ENCODE results near the gene AMDHD2. TPM values are rescaled to one million over a fixed set of nuclear protein-coding genes. Genes with fewer than 3 reads are reported as not detected.
"Not testable (repeated sequence)": the region's sequence is repeated elsewhere in the genome, so short reads cannot be mapped to it uniquely, and the experiment has no call there.

AMDHD2 gene
- total RNA-seq, 1 donor, result 31.1 TPM

DNA sequence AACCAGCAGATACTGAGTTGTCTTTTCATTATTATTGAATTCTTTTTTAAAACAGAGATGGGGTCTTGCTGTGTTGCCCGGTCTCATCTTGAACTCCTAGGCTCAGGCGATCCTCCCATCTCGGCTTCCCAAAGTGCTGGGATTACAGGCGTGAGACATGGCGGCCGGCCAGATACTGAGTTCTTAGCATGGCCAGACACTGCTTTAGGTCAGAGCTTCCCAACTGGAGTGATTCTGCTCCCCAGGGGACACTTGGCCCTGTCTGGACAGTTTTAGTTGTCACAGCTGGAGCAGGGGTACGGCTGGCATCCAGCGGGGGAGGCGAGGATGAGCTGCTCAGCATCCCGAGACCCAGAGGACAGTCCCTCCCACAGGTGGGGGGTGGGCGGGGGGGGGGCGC lies 58.7 kb downstream of the AMDHD2 start:
- DNase-seq (ENCODE audit: low read depth), result not testable (repeated sequence)

DNA sequence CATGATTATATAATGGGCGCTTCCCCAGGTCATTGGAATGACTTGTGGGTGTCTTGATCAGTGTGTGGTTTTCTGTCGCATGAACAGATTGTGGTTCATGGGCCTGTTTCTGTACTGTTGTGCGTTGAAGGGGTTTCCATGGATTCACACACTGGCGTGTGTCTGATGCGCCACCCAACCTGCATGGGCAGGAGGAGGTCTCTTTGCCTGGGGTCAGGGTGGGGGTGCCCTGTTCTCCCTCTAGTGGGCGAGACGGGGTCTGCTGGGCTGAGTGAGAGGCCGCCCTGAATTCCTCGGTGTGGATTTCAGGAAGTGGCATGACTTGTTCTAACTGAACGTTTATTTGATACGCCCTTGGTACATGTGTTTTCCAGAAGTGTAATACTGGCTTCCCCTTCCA lies 60.0 kb downstream of the AMDHD2 start:
- DNase-seq (ENCODE audit: low read depth); H3K4me3 ChIP-seq (ENCODE audit: low read depth, low read length): not testable (repeated sequence)

More for the DNA sequence above, 58.7 kb downstream of the AMDHD2 start:
- H3K4me3 ChIP-seq (ENCODE audit: low read depth, low read length), result not testable (repeated sequence)

DNA sequence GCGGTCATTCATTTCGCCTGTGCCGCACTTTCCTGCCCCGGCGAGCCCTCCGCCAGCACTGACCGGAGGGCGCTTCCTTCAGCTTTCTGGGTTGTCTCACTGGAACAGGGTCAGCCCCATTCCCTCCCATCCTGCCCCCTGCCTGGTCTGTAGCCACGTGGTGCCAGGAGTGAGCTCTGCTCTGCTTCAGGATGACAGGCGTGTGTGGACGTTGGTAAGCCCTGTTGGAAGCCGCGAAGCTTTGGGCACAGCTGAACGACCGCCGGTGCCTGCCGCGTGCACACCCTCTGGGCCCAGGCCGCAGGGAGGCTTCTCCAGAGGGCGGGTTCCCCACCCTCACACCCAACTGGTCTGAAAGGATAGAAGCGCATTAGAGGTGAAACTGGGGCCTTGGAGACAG lies 60.6 kb downstream of the AMDHD2 start:
- not testable (repeated sequence) for H3K4me3 ChIP-seq (ENCODE audit: low read depth, low read length); DNase-seq (ENCODE audit: low read depth)

Small RNA genes lying within 50 kb of the gene (small RNA-seq; reads per million reads assigned to genes)
- gene AC093525.1 (not detected), gene MIR3178 (not detected)

Other genes starting within 250 kb of the AMDHD2 start
- 0.43 and 0.97 TPM in 2 replicates for gene ABCA3, start 179.6 kb upstream of the AMDHD2 start, total RNA-seq
- gene CCNF, start 90.9 kb upstream of the AMDHD2 start, total RNA-seq, result 17.7 and 26.8 TPM in 2 replicates
- gene TEDC2, start 60.3 kb upstream of the AMDHD2 start, total RNA-seq, result 6.9 and 8.4 TPM in 2 replicates
- gene NTN3, start 49.1 kb upstream of the AMDHD2 start, total RNA-seq, result 0.43 and 0.64 TPM in 2 replicates
- gene TBC1D24, start 45.2 kb upstream of the AMDHD2 start, total RNA-seq, result 15.5 and 19.4 TPM in 2 replicates
- 20.0 and 23.3 TPM in 2 replicates for gene ATP6V0C, start 6.4 kb upstream of the AMDHD2 start, total RNA-seq
- not detected in 2 replicates for gene CEMP1, start 11.0 kb downstream of the AMDHD2 start, total RNA-seq
- gene PDPK1, start 17.6 kb downstream of the AMDHD2 start, total RNA-seq, result 26.7 and 37.1 TPM in 2 replicates
- 25.0 and 26.4 TPM in 2 replicates for gene KCTD5, start 162.2 kb downstream of the AMDHD2 start, total RNA-seq
- gene PRSS27, start 199.9 kb downstream of the AMDHD2 start, total RNA-seq, result 0.86 and 0.97 TPM in 2 replicates
- gene SRRM2, start 232.3 kb downstream of the AMDHD2 start, total RNA-seq, result 51.9 and 62.2 TPM in 2 replicates